Kidney epithelial cell (primary cell): ENCODE data around the gene TMPRSS11D. TPM values are rescaled to one million over a fixed set of nuclear protein-coding genes. Genes with fewer than 3 reads are reported as not detected.

Experiments used
- DNase-seq: peaks from one replicate; pipeline ENCODE4 v3.0.0-alpha.2; 2010; ENCODE audit warnings: low read depth
- H3K27me3 ChIP-seq: 2 replicates; pipeline ENCODE4 v1.6.0; 2011; ENCODE audit warnings: low read length; ENCODE audit not compliant: control insufficient read depth, insufficient read depth
- H3K36me3 ChIP-seq: 2 replicates; pipeline ENCODE4 v1.5.1; 2011; ENCODE audit warnings: low read length; ENCODE audit not compliant: control insufficient read depth, insufficient read depth
- H3K4me3 ChIP-seq: 2 replicates; pipeline ENCODE4 v1.5.1; 2011; ENCODE audit warnings: low read depth, mild to moderate bottlenecking, control low read depth, low read length
- total RNA-seq: library from RNA; depleted of rRNA; stranded (reverse); fragments of >200 nt; gene quantifications from 2 replicates; pipeline ENCODE4 v1.2.3, GENCODE V29; 2015
- TF ChIP-seq, protein P1 (sequence below): IDR thresholded peaks from 2 replicates; pipeline ENCODE4 v1.5.1; 2011; ENCODE audit warnings: mild to moderate bottlenecking, moderate library complexity, low read length, control low read depth, inconsistent platforms; ENCODE audit not compliant: insufficient read depth, poor library complexity, severe bottlenecking

The TMPRSS11D gene
- total RNA-seq, 1 donor from 2014 or later, result not detected

DNA sequence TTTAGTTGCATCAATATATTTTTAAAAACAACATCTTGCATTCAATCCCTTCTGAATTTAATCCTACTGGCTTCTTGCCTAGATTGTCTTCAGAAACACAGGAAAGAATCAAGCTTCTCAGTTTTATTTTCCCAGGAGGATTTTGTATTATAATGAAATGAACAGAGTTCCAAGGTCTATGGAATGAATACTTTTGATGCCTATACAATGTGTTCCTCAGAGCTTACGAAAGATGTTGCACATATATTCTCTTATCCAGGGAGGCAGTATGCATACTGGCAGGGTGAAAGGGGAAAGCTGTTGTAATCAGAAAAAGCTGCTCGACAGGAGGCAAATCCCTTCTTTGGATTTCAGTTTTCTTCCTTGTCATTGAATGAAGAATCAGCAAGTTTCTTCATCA lies 8.8 kb downstream of the TMPRSS11D start:
- Histone ChIP-seq H3K4me3 (no peak overlapping the region), H3K36me3 (no peaks in the 10 kb centered on the region), H3K27me3 (no peaks in the 10 kb centered on the region)
- TF ChIP-seq, protein P1, sequence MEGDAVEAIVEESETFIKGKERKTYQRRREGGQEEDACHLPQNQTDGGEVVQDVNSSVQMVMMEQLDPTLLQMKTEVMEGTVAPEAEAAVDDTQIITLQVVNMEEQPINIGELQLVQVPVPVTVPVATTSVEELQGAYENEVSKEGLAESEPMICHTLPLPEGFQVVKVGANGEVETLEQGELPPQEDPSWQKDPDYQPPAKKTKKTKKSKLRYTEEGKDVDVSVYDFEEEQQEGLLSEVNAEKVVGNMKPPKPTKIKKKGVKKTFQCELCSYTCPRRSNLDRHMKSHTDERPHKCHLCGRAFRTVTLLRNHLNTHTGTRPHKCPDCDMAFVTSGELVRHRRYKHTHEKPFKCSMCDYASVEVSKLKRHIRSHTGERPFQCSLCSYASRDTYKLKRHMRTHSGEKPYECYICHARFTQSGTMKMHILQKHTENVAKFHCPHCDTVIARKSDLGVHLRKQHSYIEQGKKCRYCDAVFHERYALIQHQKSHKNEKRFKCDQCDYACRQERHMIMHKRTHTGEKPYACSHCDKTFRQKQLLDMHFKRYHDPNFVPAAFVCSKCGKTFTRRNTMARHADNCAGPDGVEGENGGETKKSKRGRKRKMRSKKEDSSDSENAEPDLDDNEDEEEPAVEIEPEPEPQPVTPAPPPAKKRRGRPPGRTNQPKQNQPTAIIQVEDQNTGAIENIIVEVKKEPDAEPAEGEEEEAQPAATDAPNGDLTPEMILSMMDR, result no peak
- DNase-seq, result no peak

DNA sequence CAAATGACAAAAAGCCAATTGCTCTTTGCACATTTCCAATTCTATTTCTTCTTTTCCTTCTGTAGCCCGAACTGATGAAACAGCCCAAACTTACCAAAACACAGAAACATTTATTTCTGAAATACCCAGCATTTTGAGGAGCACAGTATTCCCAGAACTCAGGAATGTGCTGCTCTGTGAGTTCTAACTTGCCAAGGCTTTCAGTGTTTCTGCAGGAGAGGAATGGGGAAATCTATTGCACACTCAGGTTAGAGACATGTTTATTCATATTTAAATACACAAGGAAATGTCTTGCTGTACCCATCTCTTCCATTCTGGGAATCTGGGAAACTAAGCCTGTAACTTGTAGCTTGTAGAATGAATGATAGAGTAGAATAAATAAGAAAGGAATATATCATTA lies 10.7 kb downstream of the TMPRSS11D start:
- TF ChIP-seq, protein P1, result no peak
- Histone ChIP-seq H3K27me3 (no peaks in the 10 kb centered on the region), H3K36me3 (no peaks in the 10 kb centered on the region), H3K4me3 (no peak overlapping the region)
- DNase-seq, result no peak

DNA sequence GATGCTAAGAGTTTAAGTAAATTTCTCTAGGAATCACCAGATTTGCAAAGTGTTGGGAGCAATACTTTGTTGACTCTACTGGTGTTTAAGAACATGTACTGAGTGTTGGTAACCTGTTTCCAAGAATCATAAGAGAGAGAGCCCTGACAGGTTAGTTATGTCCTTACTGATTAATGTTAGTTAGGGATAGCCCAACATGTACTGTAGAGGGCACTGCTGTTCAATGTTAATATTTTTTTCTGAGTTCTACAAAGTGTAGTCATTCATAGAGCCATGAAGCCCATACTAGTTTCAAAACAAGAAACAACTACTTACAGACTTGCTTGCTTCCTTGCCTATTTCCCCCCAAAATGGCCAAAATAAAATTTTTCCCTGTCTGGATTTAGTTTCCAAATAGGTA lies 11.9 kb downstream of the TMPRSS11D start:
- peak; percentile 7 for DNase-seq
- TF ChIP-seq, protein P1, result peak; percentile 49
- Histone ChIP-seq H3K27me3 (no peaks in the 10 kb centered on the region), H3K4me3 (no peak overlapping the region), H3K36me3 (no peaks in the 10 kb centered on the region)

DNA sequence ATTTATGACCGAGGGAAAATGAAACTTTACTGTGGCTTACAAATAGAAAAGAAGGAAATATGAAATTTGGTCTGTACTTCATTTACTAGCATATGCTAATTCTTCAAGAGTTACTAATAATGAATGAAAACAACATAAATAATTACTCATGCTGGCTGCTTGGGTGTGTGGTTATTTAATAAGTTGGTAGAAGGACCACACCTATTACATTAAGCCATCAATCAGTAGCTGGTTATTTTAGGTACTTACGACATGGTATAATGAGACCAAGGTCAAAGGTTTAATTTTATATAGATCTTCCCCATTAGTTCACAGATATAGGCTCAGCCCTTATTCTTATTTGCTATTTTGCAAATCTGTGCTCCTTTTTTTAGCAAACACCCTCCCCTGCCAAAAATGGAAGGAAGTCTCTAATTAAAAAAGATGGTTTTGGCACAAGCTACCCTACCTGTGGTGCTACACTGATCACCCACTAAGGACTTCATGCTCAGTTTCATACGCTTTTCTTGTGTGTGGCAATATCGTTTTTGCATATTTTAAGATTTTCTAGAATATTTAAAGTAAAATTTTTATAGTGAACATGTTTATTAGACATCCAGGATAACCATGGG lies 14.1 kb downstream of the TMPRSS11D start:
- TF ChIP-seq, protein P1, result no peak
- H3K36me3 ChIP-seq, result no peaks in the 10 kb centered on the region
- no peak overlapping the region for H3K4me3 ChIP-seq
- H3K27me3 ChIP-seq, result no peaks in the 10 kb centered on the region
- DNase-seq, result no peak

DNA sequence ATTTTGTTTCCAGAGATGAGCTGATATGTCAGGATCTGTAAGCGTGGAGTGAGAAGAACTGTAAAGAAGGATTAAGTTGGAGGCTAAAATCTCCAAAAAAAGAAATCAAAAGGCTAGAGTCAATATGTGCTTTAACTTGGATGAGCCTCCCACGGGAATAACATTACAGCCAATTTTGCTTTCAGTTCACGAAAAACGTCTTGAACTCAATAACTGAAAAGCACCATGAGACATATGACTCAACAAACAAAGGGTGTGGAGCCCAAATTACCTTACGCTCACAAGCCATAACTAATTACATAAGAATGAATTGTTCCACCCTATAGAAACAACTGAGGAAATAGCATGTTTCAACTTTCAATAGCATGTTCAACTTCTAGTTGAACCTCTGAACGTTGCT lies 22.3 kb downstream of the TMPRSS11D start:
- Histone ChIP-seq H3K4me3 (no peak overlapping the region), H3K27me3 (no peaks in the 10 kb centered on the region), H3K36me3 (no peaks in the 10 kb centered on the region)
- TF ChIP-seq, protein P1, result no peak
- no peak for DNase-seq

DNA sequence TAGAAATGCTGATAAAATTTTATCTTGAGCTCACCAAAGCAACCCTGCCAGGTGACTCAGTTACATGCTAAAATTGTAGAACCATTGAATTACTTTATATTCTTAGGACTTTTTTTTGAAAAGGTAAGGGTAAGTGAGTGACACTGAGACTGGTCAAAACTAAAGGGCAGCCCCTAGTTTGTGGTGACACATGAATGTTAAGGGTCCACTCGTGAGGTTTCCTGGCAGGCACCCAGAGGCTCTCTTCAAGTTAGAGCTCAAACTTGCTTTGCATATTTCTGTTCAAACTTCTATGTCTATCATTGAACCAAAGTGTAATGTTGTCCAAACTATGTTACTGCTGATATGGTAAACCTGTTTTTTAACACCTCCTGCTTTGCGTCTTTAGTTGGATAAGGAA lies 30.5 kb downstream of the TMPRSS11D start:
- TF ChIP-seq, protein P1, result no peak
- Histone ChIP-seq H3K27me3 (no peaks in the 10 kb centered on the region), H3K4me3 (no peak overlapping the region), H3K36me3 (no peaks in the 10 kb centered on the region)
- DNase-seq, result no peak
